ENCODE results near the gene TRIP12. TPM values are rescaled to one million over a fixed set of nuclear protein-coding genes. Genes with fewer than 3 reads are reported as not detected.

Gene TRIP12
- total and polyA plus RNA-seq, 4 donors = 18.6 to 358 (median 118) TPM

DNA sequence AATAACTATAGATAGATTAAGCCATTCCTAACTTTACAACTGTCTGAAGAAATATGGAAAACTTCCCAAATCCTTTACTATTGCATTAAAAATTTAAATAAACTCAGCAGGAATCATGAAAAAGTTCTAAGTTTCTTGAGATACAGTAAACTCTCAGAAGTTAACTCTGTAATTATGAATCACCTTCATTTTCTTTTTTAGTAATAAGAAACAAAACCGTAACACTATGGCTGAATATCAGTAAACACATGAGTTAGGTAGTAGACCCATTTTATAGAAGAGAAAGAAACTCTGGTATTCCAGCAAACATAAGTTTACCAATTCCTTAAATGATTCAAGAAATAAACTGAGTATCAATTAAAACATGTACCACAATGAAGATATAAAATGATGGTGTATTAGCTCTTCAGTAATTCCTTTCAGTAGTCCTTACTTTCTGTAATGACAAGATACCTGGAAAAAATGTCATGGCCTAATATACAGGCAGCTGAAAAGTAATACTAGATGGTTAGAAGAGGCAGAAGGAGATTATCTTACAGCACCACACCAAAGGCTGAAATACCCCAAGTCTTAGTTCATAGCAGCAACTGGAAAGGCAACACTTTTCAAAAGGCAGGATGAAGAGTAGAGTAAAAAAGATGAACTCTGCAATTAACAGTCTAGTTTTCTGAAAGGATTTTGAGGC, 11.5 kb downstream of the TRIP12 start:
- ATAC-seq (ENCODE audit: insufficient read depth, low FRiP score) = no peak
- Histone ChIP-seq H3K27me3 (ENCODE audit: control insufficient read depth in 3 of 3, insufficient read depth in 3 of 3, low read length in 2 of 3) (no peaks in the 10 kb centered on the region), H3K27ac (ENCODE audit: low read depth in 1 of 2, low read length in 1 of 2) (no peak overlapping the region), H3K4me3 (no peak overlapping the region), H3K9me3 (ENCODE audit: control insufficient read depth in 4 of 4, insufficient read depth in 3 of 4, low read length in 3 of 4) (no peaks in the 10 kb centered on the region), H3K4me1 (ENCODE audit: control insufficient read depth in 5 of 5, insufficient read depth in 5 of 5, low read length in 5 of 5) (peaks cover 0 to 22% (median 6%) of the 10 kb centered on the region in 5 donors), H3K36me3 (ENCODE audit: control insufficient read depth in 4 of 4, insufficient read depth in 4 of 4, low read length in 4 of 4) (peaks cover 0 to 7% (median 3%) of the 10 kb centered on the region in 4 donors), H3K9ac (ENCODE audit: insufficient read depth in 1 of 2, low read length in 2 of 2) (no peak overlapping the region)
- no peak for DNase-seq
- TF ChIP-seq, protein P1, sequence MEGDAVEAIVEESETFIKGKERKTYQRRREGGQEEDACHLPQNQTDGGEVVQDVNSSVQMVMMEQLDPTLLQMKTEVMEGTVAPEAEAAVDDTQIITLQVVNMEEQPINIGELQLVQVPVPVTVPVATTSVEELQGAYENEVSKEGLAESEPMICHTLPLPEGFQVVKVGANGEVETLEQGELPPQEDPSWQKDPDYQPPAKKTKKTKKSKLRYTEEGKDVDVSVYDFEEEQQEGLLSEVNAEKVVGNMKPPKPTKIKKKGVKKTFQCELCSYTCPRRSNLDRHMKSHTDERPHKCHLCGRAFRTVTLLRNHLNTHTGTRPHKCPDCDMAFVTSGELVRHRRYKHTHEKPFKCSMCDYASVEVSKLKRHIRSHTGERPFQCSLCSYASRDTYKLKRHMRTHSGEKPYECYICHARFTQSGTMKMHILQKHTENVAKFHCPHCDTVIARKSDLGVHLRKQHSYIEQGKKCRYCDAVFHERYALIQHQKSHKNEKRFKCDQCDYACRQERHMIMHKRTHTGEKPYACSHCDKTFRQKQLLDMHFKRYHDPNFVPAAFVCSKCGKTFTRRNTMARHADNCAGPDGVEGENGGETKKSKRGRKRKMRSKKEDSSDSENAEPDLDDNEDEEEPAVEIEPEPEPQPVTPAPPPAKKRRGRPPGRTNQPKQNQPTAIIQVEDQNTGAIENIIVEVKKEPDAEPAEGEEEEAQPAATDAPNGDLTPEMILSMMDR (IDR thresholded peaks at IDR 0.05; ENCODE audit: control extremely low read depth, extremely low read depth) = no peak
- 92% methylated on average over 1 of the region's 1 CpG for WGBS, 2 donors

- ATAC-seq (ENCODE audit: insufficient read depth, low FRiP score) (no peak), DNase-seq (no peak)
- H3K9me3 ChIP-seq (ENCODE audit: control insufficient read depth in 4 of 4, insufficient read depth in 3 of 4, low read length in 3 of 4) = no peaks in the 10 kb centered on the region
- 73 to 79% methylated on average over 2 of the region's 2 CpGs for WGBS, 2 donors
- H3K27ac ChIP-seq (ENCODE audit: low read depth in 1 of 2, low read length in 1 of 2) = no peak overlapping the region
- H3K27me3 ChIP-seq (ENCODE audit: control insufficient read depth in 3 of 3, insufficient read depth in 3 of 3, low read length in 2 of 3) = no peaks in the 10 kb centered on the region
- peaks cover 0 to 20% (median 6%) of the 10 kb centered on the region in 5 donors for H3K4me1 ChIP-seq (ENCODE audit: control insufficient read depth in 5 of 5, insufficient read depth in 5 of 5, low read length in 5 of 5)
- TF ChIP-seq, protein P1 (IDR thresholded peaks at IDR 0.05; ENCODE audit: control extremely low read depth, extremely low read depth) = no peak
- H3K4me3 ChIP-seq = no peak overlapping the region
- peaks cover 0 to 10% (median 3%) of the 10 kb centered on the region in 4 donors for H3K36me3 ChIP-seq (ENCODE audit: control insufficient read depth in 4 of 4, insufficient read depth in 4 of 4, low read length in 4 of 4)
- H3K9ac ChIP-seq (ENCODE audit: insufficient read depth in 1 of 2, low read length in 2 of 2) = no peak overlapping the region
Observed at GRCh38 chr2:229909090-229909489, 12.7 kb downstream of the TRIP12 start.

- ATAC-seq (ENCODE audit: insufficient read depth, low FRiP score) (no peak), DNase-seq (no peak)
- 94 to 97% methylated on average over 2 of the region's 2 CpGs for WGBS, 2 donors
- H3K9ac ChIP-seq (ENCODE audit: insufficient read depth in 1 of 2, low read length in 2 of 2) = no peak overlapping the region
- H3K36me3 ChIP-seq (ENCODE audit: control insufficient read depth in 4 of 4, insufficient read depth in 4 of 4, low read length in 4 of 4) = peaks cover 2 to 14% (median 5%) of the 10 kb centered on the region in 4 donors
- no peaks in the 10 kb centered on the region for H3K9me3 ChIP-seq (ENCODE audit: control insufficient read depth in 4 of 4, insufficient read depth in 3 of 4, low read length in 3 of 4)
- H3K4me3 ChIP-seq = no peak overlapping the region
- no peaks in the 10 kb centered on the region for H3K27me3 ChIP-seq (ENCODE audit: control insufficient read depth in 3 of 3, insufficient read depth in 3 of 3, low read length in 2 of 3)
- TF ChIP-seq, protein P1 (IDR thresholded peaks at IDR 0.05; ENCODE audit: control extremely low read depth, extremely low read depth) = no peak
- no peak overlapping the region for H3K27ac ChIP-seq (ENCODE audit: low read depth in 1 of 2, low read length in 1 of 2)
- peaks cover 0 to 21% (median 0%) of the 10 kb centered on the region in 5 donors for H3K4me1 ChIP-seq (ENCODE audit: control insufficient read depth in 5 of 5, insufficient read depth in 5 of 5, low read length in 5 of 5)
Observed at GRCh38 chr2:229905601-229906000, 16.2 kb downstream of the TRIP12 start.

All from lung (tissue), 12 donors.